OCI-LY7 (cell line): ENCODE measurements around the gene PEX7. TPM values are rescaled to one million over a fixed set of nuclear protein-coding genes. Genes with fewer than 3 reads are reported as not detected.

ENCODE experiments used
- BruUV-seq: library from RNA; stranded (reverse); fragments of 400-500 nt; replicated peaks from 2 replicates; lab custom pipeline; 2021; lab: Mats Ljungman, UMichigan
- CTCF ChIA-PET: fragments of 300-600 bp; sonication (Branson Sonifier 250); formaldehyde crosslinking; loops from one replicate; lab custom pipeline; 2022; ENCODE audit warnings: antibody characterized with exemption; ENCODE audit not compliant: unreplicated experiment; lab: Charles Lee
- POLR2A ChIA-PET: fragments of 300-600 bp; sonication (Branson Sonifier 250); formaldehyde crosslinking; loops from one replicate; lab custom pipeline; 2022; ENCODE audit warnings: antibody characterized with exemption; lab: Charles Lee
- DNase-seq: peaks from one replicate; pipeline ENCODE4 v3.0.0-alpha.2; 2015; ENCODE audit warnings: low spot score
- H2AFZ ChIP-seq: fragments of 200-600 bp; sonication (generic), shearing (Covaris generic); 2 replicates; pipeline ENCODE4 v1.6.1; 2014; ENCODE audit warnings: mild to moderate bottlenecking, antibody characterized with exemption, low read length, moderate library complexity
- H3K27ac ChIP-seq: fragments of 200-600 bp; sonication (generic); 2 replicates; pipeline ENCODE4 v1.5.1; 2014; ENCODE audit warnings: mixed run types, low read depth, mild to moderate bottlenecking, moderate library complexity, low read length, inconsistent platforms; ENCODE audit not compliant: poor library complexity, severe bottlenecking
- H3K36me3 ChIP-seq: fragments of 200-600 bp; sonication (generic); 2 replicates; pipeline ENCODE4 v1.6.1; 2014; ENCODE audit warnings: mild to moderate bottlenecking, antibody characterized with exemption, low read length, moderate library complexity, mixed read lengths; ENCODE audit not compliant: insufficient read depth
- H3K4me1 ChIP-seq: fragments of 200-600 bp; sonication (generic); 2 replicates; pipeline ENCODE4 v1.5.1; 2014; ENCODE audit warnings: mild to moderate bottlenecking, low read length; ENCODE audit not compliant: insufficient read depth, poor library complexity, severe bottlenecking
- H3K4me2 ChIP-seq: fragments of 200-600 bp; sonication (generic); 2 replicates; pipeline ENCODE4 v1.6.1; 2014; ENCODE audit warnings: mild to moderate bottlenecking, low read length
- H3K4me3 ChIP-seq: fragments of 200-600 bp; sonication (generic); 2 replicates; pipeline ENCODE4 v1.5.1; 2014; ENCODE audit warnings: mild to moderate bottlenecking, low read depth, low read length; ENCODE audit not compliant: poor library complexity, severe bottlenecking
- H3K79me2 ChIP-seq: fragments of 200-600 bp; sonication (generic); 2 replicates; pipeline ENCODE4 v1.6.1; 2016; ENCODE audit warnings: low read depth, mild to moderate bottlenecking, low read length, moderate library complexity, mixed read lengths; ENCODE audit not compliant: insufficient read depth
- H3K9me2 ChIP-seq: fragments of 200-600 bp; sonication (generic); 2 replicates; pipeline ENCODE4 v1.6.1; 2016; ENCODE audit warnings: mild to moderate bottlenecking, low read length, mixed read lengths; ENCODE audit not compliant: insufficient read depth
- H3K9me3 ChIP-seq: fragments of 200-600 bp; sonication (generic); 2 replicates; pipeline ENCODE4 v1.6.1; 2014; ENCODE audit warnings: mild to moderate bottlenecking, mixed run types, low read length, mixed read lengths
- H4K20me1 ChIP-seq: fragments of 200-600 bp; sonication (generic); 2 replicates; pipeline ENCODE4 v1.6.1; 2014; ENCODE audit warnings: mild to moderate bottlenecking, antibody characterized with exemption, low read length, moderate library complexity, mixed read lengths; ENCODE audit not compliant: insufficient read depth
- CTCF ChIP-seq: fragments of 200-600 bp; sonication (generic); conservative IDR thresholded peaks from 2 replicates; pipeline ENCODE4 v1.5.1; 2014; ENCODE audit warnings: mild to moderate bottlenecking, antibody characterized with exemption, low read length, moderate library complexity, mixed read lengths
- EZH2phosphoT487 ChIP-seq: fragments of 200-600 bp; sonication (generic); IDR thresholded peaks from 2 replicates; pipeline ENCODE4 v1.6.1; 2018; ENCODE audit warnings: low read depth, borderline replicate concordance, mild to moderate bottlenecking, mixed run types, antibody characterized with exemption, low read length, moderate library complexity, mixed read lengths
- intact Hi-C: fragments of 100-400 bp; cut with micrococcal nuclease; formaldehyde crosslinking; loops from one replicate; pipeline ENCODE4 v1.10.0; 2022; ENCODE audit not compliant: unreplicated experiment
- total RNA-seq, 2 experiments: library from RNA; depleted of rRNA in 1 of 2; stranded (reverse); fragments of >200 nt in 1 of 2; shearing (Covaris generic) in 1 of 2; gene quantifications; 2 replicates each; pipeline ENCODE4 v1.2.3, GENCODE V29; 2014 to 2022

Gene PEX7
- total RNA-seq, 2 experiments from 2014 or later: 5.8 to 8.4 TPM

GRCh38 chr6:136786658-136787057, 35.7 kb upstream of the PEX7 start:
- Histone ChIP-seq H3K4me3 (no peak overlapping the region), H2AFZ (no peak overlapping the region), H3K9me2 (no peaks in the 10 kb centered on the region), H3K36me3 (peaks cover 11% of the 10 kb centered on the region), H4K20me1 (no peaks in the 10 kb centered on the region), H3K9me3 (no peaks in the 10 kb centered on the region), H3K4me1 (peaks cover 68% of the 10 kb centered on the region), H3K4me2 (0 out of 2 replicates have a peak overlapping the region, but pooled peaks have one; percentile 96), H3K79me2 (peaks cover 92% of the 10 kb centered on the region), H3K27ac (no peak overlapping the region)
- ChIA-PET POLR2A (interaction anchor here (0.6 to 9.6 kb wide), 19 partner anchors 11 to 1500 kb away, joined by 3 to 156 read pairs (median 5); no protein-coding TSS in a partner anchor), CTCF (interaction anchor here (0.6 to 1.9 kb wide), 4 partner anchors 40 to 142 kb away, joined by 3 to 4 read pairs (median 4); no protein-coding TSS in a partner anchor)
- no peak for DNase-seq
- TF ChIP-seq EZH2phosphoT487: no peak
- TF ChIP-seq CTCF: no peak
- no TSS peak for BruUV-seq
- intact Hi-C loops: no loop called here

- H3K79me2 ChIP-seq: peaks cover 83% of the 10 kb centered on the region
- H3K27ac ChIP-seq: no peak overlapping the region
- no TSS peak for BruUV-seq
- POLR2A ChIA-PET: interaction anchor here (0.5 to 9.6 kb wide), 9 partner anchors 12 to 213 kb away, joined by 3 to 156 read pairs (median 6); no protein-coding TSS in a partner anchor
- H3K9me3 ChIP-seq: no peaks in the 10 kb centered on the region
- DNase-seq: no peak
- intact Hi-C loops: no loop called here
- peaks cover 11% of the 10 kb centered on the region for H3K36me3 ChIP-seq
- H3K4me2 ChIP-seq: peak overlapping the region; percentile 38
- TF ChIP-seq EZH2phosphoT487 (no peak), CTCF (no peak)
- H3K4me1 ChIP-seq: peaks cover 63% of the 10 kb centered on the region
- H3K9me2 ChIP-seq: no peaks in the 10 kb centered on the region
- CTCF ChIA-PET: interaction anchor here (1.9 kb wide), 1 partner anchor 143 kb away, joined by 4 read pairs; no protein-coding TSS in a partner anchor
- no peaks in the 10 kb centered on the region for H4K20me1 ChIP-seq
- no peak overlapping the region for H2AFZ ChIP-seq
- no peak overlapping the region for H3K4me3 ChIP-seq
These were observed 34.7 kb upstream of the PEX7 start for GRCh38 chr6:136787726-136788068.

DNA sequence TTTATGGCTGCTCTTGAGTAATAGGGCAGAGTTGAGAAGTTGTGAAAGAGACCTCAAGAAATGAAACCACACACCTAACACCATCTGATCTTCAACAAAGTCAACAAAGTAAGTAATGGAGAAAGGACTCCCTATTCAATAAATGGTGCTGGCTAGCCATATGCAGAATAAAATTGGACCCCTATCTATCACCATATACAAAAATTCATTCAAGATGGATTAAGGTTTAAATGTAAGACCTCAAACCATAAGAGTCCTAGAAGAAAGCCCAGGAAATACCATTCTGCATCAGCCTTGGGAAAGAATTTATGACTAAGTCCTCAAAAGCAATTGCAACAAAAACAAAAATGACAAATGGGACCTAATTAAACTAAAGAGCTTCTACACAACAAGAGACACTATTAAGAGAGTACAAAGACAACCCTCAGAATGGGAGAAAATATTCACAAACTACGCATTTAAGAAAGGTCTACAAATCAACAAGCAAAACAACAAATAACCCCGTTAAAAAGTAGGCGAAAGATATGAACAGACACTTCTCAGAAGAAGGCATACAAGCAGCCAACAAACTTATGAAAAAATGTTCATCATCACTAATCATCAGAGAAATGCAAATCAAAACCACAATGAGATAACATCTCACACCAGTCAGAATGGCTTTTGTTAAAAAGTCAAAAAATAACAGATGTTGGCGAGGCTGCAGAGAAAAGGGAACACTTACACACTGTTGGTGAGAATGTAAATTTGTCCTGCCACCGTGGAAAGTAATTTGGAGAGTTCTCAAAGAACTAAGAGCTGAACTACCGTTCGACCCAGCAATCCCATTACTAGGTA, 34.1 kb upstream of the PEX7 start:
- TSS peak; percentile 5 for BruUV-seq

More for the DNA sequence above, 34.1 kb upstream of the PEX7 start:
- ChIA-PET CTCF (interaction anchor here (0.6 to 1.9 kb wide), 5 partner anchors 26 to 262 kb away, joined by 3 to 4 read pairs (median 3); no protein-coding TSS in a partner anchor), POLR2A (interaction anchor here (0.5 to 9.6 kb wide), 7 partner anchors 26 to 214 kb away, joined by 4 to 156 read pairs (median 11); no protein-coding TSS in a partner anchor)
- Histone ChIP-seq H2AFZ (no peak overlapping the region), H3K4me1 (peaks cover 60% of the 10 kb centered on the region), H3K79me2 (peaks cover 77% of the 10 kb centered on the region), H3K27ac (no peak overlapping the region), H3K4me2 (peak overlapping the region; percentile 38), H4K20me1 (no peaks in the 10 kb centered on the region), H3K9me3 (no peaks in the 10 kb centered on the region), H3K36me3 (peaks cover 11% of the 10 kb centered on the region), H3K9me2 (no peaks in the 10 kb centered on the region), H3K4me3 (peak overlapping the region; percentile 18)
- TF ChIP-seq EZH2phosphoT487 (no peak), CTCF (no peak)
- intact Hi-C loops: no loop called here
- no peak for DNase-seq
